Nucleus accumbens (tissue), 56 donors: ENCODE results near the gene FBXO36.
"Not testable (repeated sequence)": the region's sequence is repeated elsewhere in the genome, so short reads cannot be mapped to it uniquely, and the experiment has no call there.

Experiments
- DNase-seq, 56 donors: peaks; one replicate each; lab custom pipeline; 2025; lab: John Stamatoyannopoulos, UW

FBXO36 gene

DNA sequence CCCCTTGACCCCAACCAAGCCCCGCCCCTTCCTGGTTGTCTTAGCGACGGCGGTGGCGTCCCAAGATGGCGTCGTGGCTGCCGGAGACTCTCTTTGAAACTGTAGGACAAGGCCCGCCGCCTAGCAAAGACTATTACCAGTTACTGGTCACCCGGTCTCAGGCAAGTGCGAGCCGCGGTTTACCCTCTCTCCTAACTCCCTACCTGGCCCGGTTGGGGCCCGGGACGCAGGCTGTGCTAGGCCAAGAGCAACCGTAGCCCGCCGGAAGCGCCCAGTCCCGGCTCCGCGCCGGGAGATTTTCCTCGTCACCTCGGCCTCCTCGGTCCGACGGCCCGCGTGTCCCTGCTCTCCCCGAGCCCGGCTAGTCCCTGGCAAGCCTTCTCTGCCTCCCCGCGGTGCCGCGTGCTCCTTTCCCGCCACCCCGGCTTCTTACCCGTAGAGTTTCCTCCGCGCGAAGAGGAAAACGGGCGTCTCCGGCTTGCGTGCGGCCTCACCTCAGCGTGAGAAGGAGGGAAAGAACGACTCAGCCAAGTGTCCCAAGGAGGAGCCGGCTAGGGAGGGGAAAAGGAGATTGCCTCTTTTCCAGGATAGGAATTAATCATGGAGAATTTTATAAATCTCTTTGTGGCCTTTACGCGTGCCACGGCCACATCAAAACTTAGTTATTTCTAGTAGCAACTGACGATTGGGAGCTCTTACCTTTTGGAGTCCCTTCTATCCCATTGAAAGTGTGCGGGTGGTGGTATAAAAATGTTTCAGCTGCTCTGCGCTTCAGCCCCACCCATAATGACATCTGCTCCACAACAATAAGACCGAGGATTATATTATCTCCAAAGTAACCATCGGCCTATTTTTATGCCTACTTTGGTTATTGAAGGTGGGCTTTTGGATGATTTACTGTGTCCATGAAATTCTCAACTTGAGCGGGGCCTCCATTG is at the start of gene FBXO36:
TSS of gene FBXO36 (plus strand) at position 55 of the 938 bp plus-strand sequence. CDS start at position 66, 11 bp downstream.
- DNase-seq, result peak in 45 of 56 donors; percentile 30 to 98 (median 91)

- no peak for DNase-seq
Measured at GRCh38 chr2:229873123-229873581, 49.2 kb upstream of the FBXO36 start.

- DNase-seq, result no peak
Measured at GRCh38 chr2:229874647-229875046, 47.7 kb upstream of the FBXO36 start.

DNA sequence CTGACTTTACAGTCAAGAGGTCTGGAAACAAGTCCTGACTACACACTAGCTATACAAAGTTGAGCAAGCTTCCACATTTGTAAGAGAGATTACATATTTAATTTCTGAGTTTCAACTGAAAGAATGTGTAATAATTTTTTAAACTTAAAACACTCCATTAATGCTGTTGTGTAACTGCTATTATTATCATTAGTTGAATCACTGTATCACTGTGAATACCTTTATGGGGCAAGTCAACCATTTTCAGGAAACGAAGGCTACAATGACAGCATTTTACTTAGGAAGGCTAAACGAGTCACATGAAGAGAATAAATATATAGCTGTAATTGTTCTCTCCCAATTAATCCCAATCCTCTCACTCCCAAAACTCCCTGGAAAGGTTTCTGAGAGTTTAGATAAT is 46.8 kb upstream of the FBXO36 start:
- no peak for DNase-seq

DNA sequence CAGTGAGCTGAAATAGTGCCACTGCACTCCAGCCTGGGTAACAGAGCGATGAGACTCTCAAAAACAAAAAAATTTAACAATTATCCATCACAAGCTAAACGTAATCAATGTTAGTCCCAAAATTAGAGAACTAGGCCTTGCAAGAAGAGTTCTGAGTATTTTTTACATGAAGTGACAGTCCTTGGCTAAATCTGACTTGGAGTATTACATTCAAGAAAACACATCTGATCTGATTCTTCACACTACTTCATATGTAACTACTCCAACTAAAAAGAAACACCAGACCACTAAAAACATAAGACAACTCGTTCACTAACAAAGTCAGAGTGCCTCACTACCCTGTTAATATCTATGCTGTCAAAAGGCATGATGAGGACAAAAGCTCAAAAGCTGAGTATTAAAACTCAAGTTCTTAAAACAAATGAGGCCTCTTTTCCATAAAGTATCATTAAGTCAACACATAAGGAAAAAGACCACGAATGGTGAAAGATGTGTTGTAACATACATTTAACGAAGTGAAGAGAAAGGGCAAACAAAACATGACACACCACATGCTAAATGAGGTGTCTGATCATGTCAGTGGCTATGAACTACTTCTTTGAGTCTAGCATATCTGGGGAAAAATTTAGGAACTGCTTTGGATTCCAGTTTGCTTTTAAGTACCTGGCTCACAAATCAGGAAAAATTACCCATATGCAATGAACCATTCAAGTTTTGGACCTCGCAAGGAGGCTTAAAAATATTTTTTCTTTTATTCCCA is 42.9 kb upstream of the FBXO36 start:
- no peak for DNase-seq

GRCh38 chr2:229880892-229881586 is 41.3 kb upstream of the FBXO36 start:
- DNase-seq, result no peak

DNA sequence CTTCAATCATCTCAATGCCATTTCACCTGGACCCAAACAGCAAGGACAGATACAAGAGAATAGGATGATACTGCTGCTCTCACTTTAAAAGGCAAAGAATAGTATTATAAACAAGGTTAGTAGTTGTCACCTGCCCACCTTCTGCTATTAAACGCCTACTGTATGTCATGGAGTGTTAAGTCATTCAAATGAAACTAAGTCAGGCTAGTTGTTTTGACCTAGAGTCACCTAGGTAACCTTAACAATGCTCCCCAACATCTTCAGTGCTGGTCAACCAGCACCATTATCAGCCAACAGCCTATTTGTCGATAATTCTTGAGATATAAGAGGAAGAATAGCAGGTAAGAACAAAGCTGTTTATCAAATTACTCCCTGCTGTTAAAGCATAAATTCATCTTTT is 39.7 kb upstream of the FBXO36 start:
- DNase-seq, result no peak

DNA sequence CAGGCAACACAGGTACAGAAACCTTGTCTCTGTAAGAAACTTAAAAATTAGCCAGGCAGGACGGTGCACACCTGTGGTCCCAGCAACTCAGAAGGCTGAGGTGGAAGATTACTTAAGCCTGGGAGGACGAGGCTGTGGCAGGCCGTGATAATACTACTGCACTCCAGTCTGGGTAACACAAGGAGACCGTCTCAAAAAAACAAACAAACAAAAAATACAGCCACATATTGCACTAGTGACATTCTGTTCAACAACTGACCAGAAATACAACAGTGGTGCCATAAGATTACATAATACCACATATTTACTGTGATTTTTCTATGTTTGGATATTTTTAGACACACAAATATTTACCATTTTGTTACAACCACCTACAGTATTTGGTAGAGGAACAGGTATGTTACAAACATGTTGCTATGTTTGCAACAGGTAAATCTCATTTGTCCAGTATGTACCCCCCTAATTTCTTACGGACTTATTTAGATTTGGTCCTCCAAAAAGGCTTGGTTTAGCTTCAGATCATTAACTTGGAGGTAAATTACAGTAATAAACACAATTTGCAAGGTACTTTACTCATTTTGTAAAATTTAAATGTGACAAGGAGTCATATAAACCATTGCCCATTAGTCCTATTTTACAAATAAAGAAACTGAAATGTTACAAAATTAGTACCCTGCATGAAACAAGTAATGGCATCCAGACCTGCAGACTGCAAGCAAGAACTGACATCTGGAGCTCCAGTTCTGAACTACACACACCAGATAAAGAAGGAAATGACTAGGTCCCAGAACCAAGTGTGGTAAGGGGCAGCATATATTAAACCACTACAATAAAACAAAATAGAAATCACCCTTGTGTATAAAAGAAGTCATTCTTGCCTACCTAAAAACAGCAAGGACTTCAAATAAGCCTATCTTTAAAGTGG is 37.3 kb upstream of the FBXO36 start:
- no peak for DNase-seq

- DNase-seq, result no peak
Measured at GRCh38 chr2:229887441-229887840, 34.9 kb upstream of the FBXO36 start.

DNA sequence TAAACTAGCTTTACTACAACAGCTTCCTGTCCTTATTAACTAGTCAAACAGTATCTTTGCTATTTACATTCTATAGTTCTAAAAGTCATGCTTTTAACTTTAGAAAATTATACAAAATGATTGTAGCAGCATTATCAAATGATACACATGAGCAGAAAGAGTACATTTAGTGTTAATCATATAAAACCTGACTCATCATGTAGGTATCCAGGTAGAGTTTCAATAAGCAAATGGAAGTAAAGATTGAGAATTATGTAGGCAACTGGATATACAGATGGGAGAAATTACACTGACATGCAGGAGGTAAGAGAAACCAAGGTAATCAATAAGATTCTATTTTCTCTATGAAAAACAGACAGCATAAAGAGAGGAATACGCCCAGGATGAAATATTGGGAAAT is 34.3 kb upstream of the FBXO36 start:
- DNase-seq, result no peak

GRCh38 chr2:229889023-229889422 is 33.3 kb upstream of the FBXO36 start:
- no peak for DNase-seq

DNA sequence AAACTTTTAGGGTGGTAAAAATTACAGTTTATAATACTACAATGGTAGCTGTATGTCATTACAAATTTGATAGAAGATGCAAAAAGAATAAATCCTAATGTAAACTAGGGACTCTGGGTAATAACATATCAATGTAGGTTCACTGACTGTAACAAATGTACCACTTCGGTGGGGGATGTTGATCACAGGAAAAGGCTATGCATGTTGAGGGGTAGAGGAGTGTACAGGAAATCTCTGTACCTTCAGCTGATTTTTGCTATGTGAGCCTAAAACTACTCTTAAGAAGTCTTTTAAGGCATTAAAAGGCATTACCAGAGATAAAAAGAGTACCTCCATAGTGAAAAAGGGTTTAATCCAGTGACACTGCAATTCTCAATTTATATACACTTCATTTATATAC is 25.4 kb upstream of the FBXO36 start:
- no peak for DNase-seq

DNA sequence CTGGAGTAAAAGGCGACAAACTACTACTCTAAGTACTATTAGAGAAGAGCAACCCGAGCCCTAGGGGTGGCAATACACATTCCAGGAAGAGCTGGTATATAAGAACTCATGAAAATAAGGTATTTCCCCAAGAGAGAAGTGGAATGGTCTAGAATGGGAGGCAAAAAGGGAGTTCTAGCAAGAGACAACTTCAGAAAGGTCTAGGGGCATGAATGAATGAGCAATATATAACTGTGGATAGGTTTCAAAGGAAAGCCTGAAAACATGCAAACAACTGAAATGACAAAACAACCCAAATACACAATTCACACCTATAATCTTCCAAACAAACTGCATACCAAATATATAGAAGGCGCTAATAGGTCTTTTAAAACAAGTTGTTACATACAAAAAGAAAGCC is 22.7 kb upstream of the FBXO36 start:
- DNase-seq, result no peak

- no peak for DNase-seq
Measured at GRCh38 chr2:229900012-229900411, 22.3 kb upstream of the FBXO36 start.

DNA sequence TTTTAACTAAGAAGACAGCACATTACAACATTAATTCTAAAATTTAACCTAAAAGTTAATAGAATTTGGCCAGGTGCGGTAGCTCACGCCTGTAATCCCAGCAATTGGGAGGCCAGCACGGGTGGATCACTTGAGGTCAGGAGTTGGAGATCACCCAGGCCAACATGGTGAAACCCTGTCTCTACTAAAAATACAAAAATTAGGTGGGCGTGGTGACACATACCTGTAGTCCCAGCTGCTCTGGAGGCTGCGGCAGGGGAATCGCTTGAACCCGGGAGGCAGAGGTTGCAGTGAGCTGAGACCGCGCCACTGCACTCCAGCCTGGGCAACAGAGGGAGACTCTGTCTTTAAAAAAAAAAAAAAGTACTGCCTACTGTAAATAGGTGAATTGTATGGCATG is 21.8 kb upstream of the FBXO36 start:
- DNase-seq, result not testable (repeated sequence)

- no peak for DNase-seq
Measured at GRCh38 chr2:229901819-229902218, 20.5 kb upstream of the FBXO36 start.

DNA sequence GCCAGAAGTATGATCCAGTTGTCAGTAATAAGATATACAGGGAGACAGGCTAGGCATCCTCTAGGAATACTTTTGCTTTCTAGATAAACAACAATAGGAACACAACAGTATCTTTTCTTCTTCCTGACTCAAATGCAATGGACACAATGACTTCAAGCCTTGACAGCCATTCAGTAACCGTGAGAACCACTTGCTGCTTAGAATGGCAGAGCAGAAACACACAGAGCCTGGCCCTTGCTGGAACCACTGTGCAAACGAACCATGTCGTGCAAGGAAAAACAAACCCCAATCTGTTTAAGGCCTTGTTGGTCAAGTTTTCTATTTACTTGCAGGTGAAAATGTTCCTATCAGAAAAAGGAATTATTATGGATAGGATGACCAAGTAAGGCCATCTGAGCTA is 19.3 kb upstream of the FBXO36 start:
- no peak for DNase-seq

- no peak for DNase-seq
Measured at GRCh38 chr2:229905601-229906000, 16.7 kb upstream of the FBXO36 start.

GRCh38 chr2:229909090-229909489 is 13.2 kb upstream of the FBXO36 start:
- no peak for DNase-seq
